ENCODE data around the gene SLC35F3.

GRCh38 chr1:234091876-234092275 lies 187.4 kb downstream of the SLC35F3 start:
- no peak for TF ChIP-seq CTCF (IDR thresholded peaks at IDR 0.05)
- TF ChIP-seq POLR2A (IDR thresholded peaks at IDR 0.05) = no peak

All from right lobe of liver (tissue), 4 donors.